Measurements from ENCODE around the gene MMP10. TPM values are rescaled to one million over a fixed set of nuclear protein-coding genes. Genes with fewer than 3 reads are reported as not detected.

Gene MMP10
- 0.95 and 1.2 TPM in 2 replicates for total RNA-seq

GRCh38 chr11:102780491-102780918, at the start of gene MMP10:
Gene MMP10, minus strand, starts transcription at chr11:102780628. Its CDS starts 37 bp downstream, at chr11:102780591.

GRCh38 chr11:102798012-102798746, 17.8 kb upstream of the MMP10 start, which contains the start of gene MMP1:
Gene MMP1, minus strand, starts transcription at chr11:102798160. Its CDS starts 68 bp downstream, at chr11:102798092.

GRCh38 chr11:102724904-102725500, 55.4 kb downstream of the MMP10 start, which contains the start of gene MMP8:
Gene MMP8, minus strand, starts transcription at chr11:102724954. Its CDS starts 99 bp downstream, at chr11:102724855.

Other genes with a start within 250 kb of the MMP10 start
- gene MMP7, start 249.9 kb downstream of the MMP10 start, total RNA-seq, result 0.43 and 1.7 TPM in 2 replicates
- not detected in 2 replicates for gene MMP20, start 155.3 kb downstream of the MMP10 start, total RNA-seq
- gene MMP27, start 74.9 kb downstream of the MMP10 start, total RNA-seq, result not detected in 2 replicates
- gene MMP8, start 55.7 kb downstream of the MMP10 start, total RNA-seq, result not detected in 2 replicates
- gene MMP1, start 17.5 kb upstream of the MMP10 start, total RNA-seq, result 0.52 and 48.7 TPM in 2 replicates
- not detected in 2 replicates for gene MMP3, start 63.0 kb upstream of the MMP10 start, total RNA-seq
- not detected in 2 replicates for gene MMP12, start 94.4 kb upstream of the MMP10 start, total RNA-seq
- gene MMP13, start 175.1 kb upstream of the MMP10 start, total RNA-seq, result not detected in 2 replicates